Hepatocyte (in vitro differentiated cells): Measurements from ENCODE around the gene TDRD6. TPM values are rescaled to one million over a fixed set of nuclear protein-coding genes. Genes with fewer than 3 reads are reported as not detected.

ENCODE experiments used
- DNase-seq: peaks from one replicate; pipeline ENCODE4 v3.0.0-alpha.2; 2016; ENCODE audit warnings: low spot score
- H2AFZ ChIP-seq: fragments of 200-600 bp; sonication (generic); 2 replicates; pipeline ENCODE4 v1.6.0; 2016; ENCODE audit warnings: antibody characterized with exemption, mild to moderate bottlenecking
- H3K27ac ChIP-seq: fragments of 200-600 bp; sonication (generic); 2 replicates; pipeline ENCODE4 v1.5.1; 2016; ENCODE audit warnings: mild to moderate bottlenecking
- H3K27me3 ChIP-seq: fragments of 200-600 bp; sonication (generic); 2 replicates; pipeline ENCODE4 v1.6.1; 2016
- H3K36me3 ChIP-seq: fragments of 200-600 bp; sonication (generic); replicated peaks from 2 replicates; pipeline ENCODE4 v1.5.1; 2016; ENCODE audit warnings: low read depth; ENCODE audit not compliant: insufficient read depth
- H3K4me1 ChIP-seq: fragments of 200-600 bp; sonication (generic); 2 replicates; pipeline ENCODE4 v1.5.1; 2016; ENCODE audit warnings: mild to moderate bottlenecking, moderate library complexity; ENCODE audit not compliant: insufficient read depth
- H3K4me2 ChIP-seq: fragments of 200-600 bp; sonication (generic); 2 replicates; pipeline ENCODE4 v1.6.0; 2016
- H3K4me3 ChIP-seq: fragments of 200-600 bp; sonication (generic); 2 replicates; pipeline ENCODE4 v1.5.1; 2016; ENCODE audit warnings: mild to moderate bottlenecking
- H3K79me2 ChIP-seq: fragments of 200-600 bp; sonication (generic); 2 replicates; pipeline ENCODE4 v1.6.0; 2017; ENCODE audit warnings: mild to moderate bottlenecking
- H3K9me2 ChIP-seq: fragments of 200-600 bp; sonication (generic); replicated peaks from 2 replicates; pipeline ENCODE4 v1.6.0; 2017; ENCODE audit warnings: mild to moderate bottlenecking; ENCODE audit not compliant: insufficient read depth
- H3K9me3 ChIP-seq: fragments of 200-600 bp; sonication (generic); 2 replicates; pipeline ENCODE4 v1.5.1; 2016; ENCODE audit warnings: low read depth, mild to moderate bottlenecking
- H4K20me1 ChIP-seq: fragments of 200-600 bp; sonication (generic); 2 replicates; pipeline ENCODE4 v1.6.0; 2016; ENCODE audit warnings: mild to moderate bottlenecking; ENCODE audit not compliant: insufficient read depth, poor library complexity, severe bottlenecking
- CTCF ChIP-seq: fragments of 200-600 bp; sonication (generic); IDR thresholded peaks from 2 replicates; pipeline ENCODE4 v1.5.1; 2016; ENCODE audit warnings: antibody characterized with exemption, mild to moderate bottlenecking; ENCODE audit not compliant: poor library complexity
- EZH2 ChIP-seq: fragments of 200-600 bp; sonication (generic); IDR thresholded peaks from 2 replicates; pipeline ENCODE4 v1.6.1; 2016; ENCODE audit warnings: antibody characterized with exemption, mild to moderate bottlenecking, borderline replicate concordance
- EZH2phosphoT487 ChIP-seq: fragments of 200-600 bp; sonication (generic); IDR thresholded peaks from one replicate; pipeline ENCODE4 v1.6.1; 2018; ENCODE audit warnings: antibody characterized with exemption, mild to moderate bottlenecking, low read depth, moderate library complexity; ENCODE audit not compliant: unreplicated experiment, severe bottlenecking
- WGBS: methylation state at CpG from one replicate; pipeline ENCODE4 v1.1.6; 2016; ENCODE audit warnings: low lambda C conversion rate; ENCODE audit errors: missing lambda C conversion rate; 5-methylcytosine and 5-hydroxymethylcytosine counted together
- polyA plus RNA-seq: library from polyadenylated mRNA; unstranded; fragments of >200 nt; fragmentation: Nextera tagmentation; extraction: Ambion mirVana; gene quantifications from 2 replicates; pipeline ENCODE4 v1.2.1, GENCODE V29; 2016
- total RNA-seq: library from RNA; depleted of rRNA; stranded (reverse); fragments of >200 nt; gene quantifications from 2 replicates; pipeline ENCODE4 v1.2.3, GENCODE V29; 2014

The TDRD6 gene
- total and polyA plus RNA-seq, 2 experiments from 2014 or later, result 0.20 to 0.34 TPM

GRCh38 chr6:46688117-46688965, 656 bp downstream of the TDRD6 start:
- no peaks in the 10 kb centered on the region for H3K36me3 ChIP-seq
- H3K4me2 ChIP-seq, result no peak overlapping the region
- no peak overlapping the region for H3K4me3 ChIP-seq
- no peak for TF ChIP-seq EZH2phosphoT487
- no peak for TF ChIP-seq EZH2
- TF ChIP-seq CTCF, result no peak
- DNase-seq, result no peak
- H3K79me2 ChIP-seq, result no peaks in the 10 kb centered on the region
- H3K4me1 ChIP-seq, result no peaks in the 10 kb centered on the region
- H3K9me2 ChIP-seq, result no peaks in the 10 kb centered on the region
- H3K27ac ChIP-seq, result no peak overlapping the region
- H3K27me3 ChIP-seq, result no peaks in the 10 kb centered on the region
- H2AFZ ChIP-seq, result no peak overlapping the region
- no peaks in the 10 kb centered on the region for H4K20me1 ChIP-seq
- 98% methylated on average over 67 of the region's 85 CpGs for WGBS
- no peaks in the 10 kb centered on the region for H3K9me3 ChIP-seq

- H3K79me2 ChIP-seq, result no peaks in the 10 kb centered on the region
- TF ChIP-seq EZH2, result no peak
- no peak overlapping the region for H3K4me3 ChIP-seq
- H3K27ac ChIP-seq, result no peak overlapping the region
- no peak for DNase-seq
- H3K27me3 ChIP-seq, result peaks cover 4% of the 10 kb centered on the region
- H3K9me3 ChIP-seq, result no peaks in the 10 kb centered on the region
- H3K36me3 ChIP-seq, result no peaks in the 10 kb centered on the region
- H2AFZ ChIP-seq, result no peak overlapping the region
- H3K4me2 ChIP-seq, result no peak overlapping the region
- H3K9me2 ChIP-seq, result no peaks in the 10 kb centered on the region
- H4K20me1 ChIP-seq, result no peaks in the 10 kb centered on the region
- 95% methylated on average over 13 of the region's 13 CpGs for WGBS
- no peaks in the 10 kb centered on the region for H3K4me1 ChIP-seq
Measured at GRCh38 chr6:46688966-46689335, 1.3 kb downstream of the TDRD6 start.

GRCh38 chr6:46689657-46690056, 2.0 kb downstream of the TDRD6 start:
- H3K4me2 ChIP-seq, result no peak overlapping the region
- H3K27ac ChIP-seq, result no peak overlapping the region
- TF ChIP-seq EZH2 (no peak), EZH2phosphoT487 (no peak), CTCF (no peak)
- peaks cover 4% of the 10 kb centered on the region for H3K27me3 ChIP-seq
- no peak overlapping the region for H2AFZ ChIP-seq
- H3K9me2 ChIP-seq, result no peaks in the 10 kb centered on the region
- H3K79me2 ChIP-seq, result no peaks in the 10 kb centered on the region
- no peaks in the 10 kb centered on the region for H4K20me1 ChIP-seq
- WGBS, result 96% methylated on average over 3 of the region's 3 CpGs
- H3K4me1 ChIP-seq, result no peaks in the 10 kb centered on the region
- no peaks in the 10 kb centered on the region for H3K36me3 ChIP-seq
- H3K4me3 ChIP-seq, result no peak overlapping the region
- H3K9me3 ChIP-seq, result no peaks in the 10 kb centered on the region
- DNase-seq, result no peak

GRCh38 chr6:46690141-46690755, 2.6 kb downstream of the TDRD6 start:
- Histone ChIP-seq H3K79me2 (no peaks in the 10 kb centered on the region), H3K9me3 (no peaks in the 10 kb centered on the region), H3K27ac (no peak overlapping the region), H3K36me3 (no peaks in the 10 kb centered on the region), H2AFZ (no peak overlapping the region), H3K9me2 (no peaks in the 10 kb centered on the region), H3K27me3 (peaks cover 4% of the 10 kb centered on the region), H3K4me1 (no peaks in the 10 kb centered on the region), H3K4me2 (no peak overlapping the region), H3K4me3 (no peak overlapping the region), H4K20me1 (no peaks in the 10 kb centered on the region)
- WGBS, result 86% methylated on average over 2 of the region's 2 CpGs
- DNase-seq, result no peak
- no peak for TF ChIP-seq EZH2phosphoT487
- TF ChIP-seq CTCF, result no peak
- no peak for TF ChIP-seq EZH2
